BLaER1 (cell line): Measurements from ENCODE around the gene COL28A1.

Experiments
- H3K27ac ChIP-seq: shearing (Covaris generic); formaldehyde crosslinking; 2 replicates; pipeline ENCODE4 v1.8.1; 2022
- H3K27me3 ChIP-seq: shearing (Covaris generic); formaldehyde crosslinking; 2 replicates; pipeline ENCODE4 v1.8.1; 2022
- H3K36me3 ChIP-seq: shearing (Covaris generic); formaldehyde crosslinking; 2 replicates; pipeline ENCODE4 v1.8.1; 2022
- H3K4me1 ChIP-seq: shearing (Covaris generic); formaldehyde crosslinking; 2 replicates; pipeline ENCODE4 v1.8.1; 2022
- H3K4me2 ChIP-seq: shearing (Covaris generic); formaldehyde crosslinking; 2 replicates; pipeline ENCODE4 v1.8.1; 2022
- H3K4me3 ChIP-seq: shearing (Covaris generic); formaldehyde crosslinking; 2 replicates; pipeline ENCODE4 v1.8.1; 2022
- H3K9ac ChIP-seq: shearing (Covaris generic); formaldehyde crosslinking; 2 replicates; pipeline ENCODE4 v1.8.1; 2022
- H3K9me3 ChIP-seq: shearing (Covaris generic); formaldehyde crosslinking; 2 replicates; pipeline ENCODE4 v1.8.1; 2022
- H4K20me1 ChIP-seq: shearing (Covaris generic); formaldehyde crosslinking; 2 replicates; pipeline ENCODE4 v1.8.1; 2022
- Cebpa-rat ChIP-seq: shearing (Covaris generic); IDR thresholded peaks from 2 replicates; pipeline ENCODE4 v1.8.1; 2022

COL28A1 gene

DNA sequence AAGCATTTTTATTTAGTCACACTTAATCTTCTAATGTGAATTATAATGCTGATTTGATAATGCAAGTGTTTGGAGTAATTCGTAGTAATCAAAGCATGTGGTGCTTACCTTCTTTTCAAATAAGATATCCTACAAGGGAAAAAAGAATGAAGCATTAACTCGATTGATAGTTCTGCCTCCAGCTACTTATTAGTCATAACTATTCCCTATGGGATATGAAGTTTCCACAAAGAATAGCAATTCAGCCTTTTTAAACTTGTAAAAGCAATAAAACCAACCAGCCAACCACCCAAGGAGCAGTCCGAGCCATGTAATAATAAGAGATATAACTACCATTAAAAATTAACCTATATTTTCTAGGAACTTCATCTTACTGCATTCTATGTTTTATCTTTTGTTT, 11.6 kb downstream of the COL28A1 start:
- Histone ChIP-seq H4K20me1 (no peaks in the 10 kb centered on the region), H3K27ac (no peak overlapping the region), H3K4me3 (no peak overlapping the region), H3K9me3 (no peaks in the 10 kb centered on the region), H3K36me3 (no peaks in the 10 kb centered on the region), H3K9ac (no peak overlapping the region), H3K4me1 (no peaks in the 10 kb centered on the region), H3K4me2 (no peak overlapping the region), H3K27me3 (no peaks in the 10 kb centered on the region)
- no peak for TF ChIP-seq Cebpa-rat

DNA sequence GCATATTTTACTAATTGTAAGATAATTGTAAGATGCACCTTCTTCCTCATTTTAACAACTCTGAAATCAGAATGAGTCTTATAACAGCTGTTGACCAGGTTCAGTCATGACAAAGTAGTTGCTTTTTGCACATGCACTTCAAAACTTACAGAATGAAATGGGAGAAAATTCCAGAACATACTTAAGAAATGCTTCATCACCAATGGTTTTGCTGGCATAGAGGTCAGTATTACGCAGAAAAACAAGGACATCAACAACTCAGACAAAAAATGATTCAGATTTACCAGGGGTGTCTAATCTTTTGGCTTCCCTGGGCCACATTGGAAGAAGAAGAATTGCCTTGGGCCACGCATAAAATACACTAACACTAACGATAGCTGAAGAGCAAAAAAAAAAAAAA, 13.3 kb downstream of the COL28A1 start:
- TF ChIP-seq Cebpa-rat = no peak
- H3K4me1 ChIP-seq = no peaks in the 10 kb centered on the region
- H3K9me3 ChIP-seq = no peaks in the 10 kb centered on the region
- no peaks in the 10 kb centered on the region for H3K36me3 ChIP-seq
- H3K9ac ChIP-seq = no peak overlapping the region
- H3K4me3 ChIP-seq = no peak overlapping the region
- H4K20me1 ChIP-seq = no peaks in the 10 kb centered on the region
- H3K27me3 ChIP-seq = no peaks in the 10 kb centered on the region
- H3K27ac ChIP-seq = no peak overlapping the region
- no peak overlapping the region for H3K4me2 ChIP-seq

DNA sequence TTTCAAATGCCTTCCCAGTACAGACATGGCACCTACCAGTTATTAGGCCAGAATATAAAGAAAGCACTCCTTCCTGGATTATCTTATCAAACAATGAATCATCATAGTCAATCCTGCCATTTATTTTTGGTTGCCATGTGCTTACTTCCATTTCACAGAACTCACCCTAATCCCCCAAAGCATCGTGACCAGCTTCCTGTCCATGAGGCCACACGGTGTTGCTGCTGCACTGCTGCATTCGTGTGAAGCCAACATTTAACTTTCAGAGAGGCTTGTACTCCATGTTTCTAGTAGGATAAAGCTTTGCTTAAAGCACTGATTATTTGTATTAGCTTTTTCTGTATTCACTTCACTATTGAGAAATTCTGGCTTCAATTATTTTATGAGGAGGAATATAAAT, 14.4 kb downstream of the COL28A1 start:
- H3K4me2 ChIP-seq = no peak overlapping the region
- no peaks in the 10 kb centered on the region for H3K4me1 ChIP-seq
- no peak overlapping the region for H3K27ac ChIP-seq
- no peaks in the 10 kb centered on the region for H4K20me1 ChIP-seq
- no peak overlapping the region for H3K4me3 ChIP-seq
- H3K9ac ChIP-seq = no peak overlapping the region
- no peak for TF ChIP-seq Cebpa-rat
- H3K36me3 ChIP-seq = no peaks in the 10 kb centered on the region
- H3K27me3 ChIP-seq = no peaks in the 10 kb centered on the region
- H3K9me3 ChIP-seq = no peaks in the 10 kb centered on the region

DNA sequence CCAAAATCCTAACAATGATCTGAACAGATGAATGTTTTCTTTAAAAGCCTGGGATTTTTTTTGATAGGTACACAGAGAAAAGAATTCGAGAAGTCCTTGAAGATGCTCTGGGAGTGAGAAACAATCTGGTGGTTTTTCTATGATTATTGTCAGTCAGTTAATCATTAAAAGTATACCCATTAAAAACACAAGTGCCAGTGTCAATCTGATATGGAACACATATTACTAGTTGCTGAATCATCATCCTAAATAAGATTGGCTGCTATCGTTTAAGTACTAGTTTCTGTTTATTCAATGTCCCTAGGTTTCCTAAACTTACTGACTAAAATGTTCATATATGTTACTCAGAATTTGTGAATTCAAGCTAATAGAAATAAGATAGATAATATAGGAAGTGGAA, 16.1 kb downstream of the COL28A1 start:
- Histone ChIP-seq H3K9ac (no peak overlapping the region), H3K4me3 (no peak overlapping the region), H3K36me3 (no peaks in the 10 kb centered on the region), H3K27me3 (no peaks in the 10 kb centered on the region), H4K20me1 (no peaks in the 10 kb centered on the region), H3K4me1 (no peaks in the 10 kb centered on the region), H3K9me3 (no peaks in the 10 kb centered on the region), H3K4me2 (no peak overlapping the region), H3K27ac (no peak overlapping the region)
- TF ChIP-seq Cebpa-rat = no peak

DNA sequence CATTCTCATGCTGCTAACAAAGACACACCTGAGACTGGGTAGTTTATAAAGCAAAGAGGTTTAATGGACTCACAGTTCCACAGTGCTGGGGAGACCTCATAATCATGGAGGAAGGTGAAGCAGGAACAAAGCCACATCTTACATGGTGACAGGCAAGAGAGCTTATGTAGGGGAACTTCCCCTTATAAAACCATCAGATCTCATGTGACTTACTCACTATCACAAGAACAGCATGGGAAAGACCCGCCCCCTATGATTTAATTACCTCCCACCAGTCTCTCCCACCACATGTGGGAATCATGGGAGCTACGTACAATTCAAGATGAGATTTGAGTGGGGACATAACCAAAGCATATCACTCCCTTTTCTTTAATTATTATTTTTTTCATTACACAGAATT, 16.6 kb downstream of the COL28A1 start:
- Histone ChIP-seq H3K27ac (no peak overlapping the region), H3K36me3 (no peaks in the 10 kb centered on the region), H3K4me1 (no peaks in the 10 kb centered on the region), H3K27me3 (no peaks in the 10 kb centered on the region), H4K20me1 (no peaks in the 10 kb centered on the region), H3K9ac (no peak overlapping the region), H3K9me3 (no peaks in the 10 kb centered on the region), H3K4me3 (no peak overlapping the region), H3K4me2 (no peak overlapping the region)
- no peak for TF ChIP-seq Cebpa-rat

DNA sequence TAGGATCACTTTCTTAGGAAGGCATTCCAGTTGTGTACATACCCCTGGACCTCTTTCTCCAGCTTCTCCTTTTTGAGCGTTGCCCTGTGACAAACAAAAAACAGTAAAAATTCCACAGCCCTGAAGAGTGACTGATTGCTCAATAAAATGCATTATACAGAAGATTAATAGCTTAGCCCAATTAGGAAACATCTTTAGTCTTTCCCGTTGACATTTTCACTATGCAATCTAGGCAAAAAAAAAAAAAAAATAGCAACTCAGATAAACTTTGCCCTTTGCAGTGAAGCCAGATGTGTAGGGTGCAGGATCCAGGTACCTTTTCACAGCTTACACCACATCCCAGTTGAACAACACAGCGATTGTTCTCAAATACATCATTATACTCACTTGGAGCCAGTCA, 17.9 kb downstream of the COL28A1 start:
- H3K4me2 ChIP-seq = no peak overlapping the region
- no peaks in the 10 kb centered on the region for H3K9me3 ChIP-seq
- H3K36me3 ChIP-seq = no peaks in the 10 kb centered on the region
- H3K9ac ChIP-seq = no peak overlapping the region
- H3K27me3 ChIP-seq = no peaks in the 10 kb centered on the region
- TF ChIP-seq Cebpa-rat = no peak
- H4K20me1 ChIP-seq = no peaks in the 10 kb centered on the region
- H3K4me1 ChIP-seq = no peaks in the 10 kb centered on the region
- H3K27ac ChIP-seq = no peak overlapping the region
- H3K4me3 ChIP-seq = no peak overlapping the region

DNA sequence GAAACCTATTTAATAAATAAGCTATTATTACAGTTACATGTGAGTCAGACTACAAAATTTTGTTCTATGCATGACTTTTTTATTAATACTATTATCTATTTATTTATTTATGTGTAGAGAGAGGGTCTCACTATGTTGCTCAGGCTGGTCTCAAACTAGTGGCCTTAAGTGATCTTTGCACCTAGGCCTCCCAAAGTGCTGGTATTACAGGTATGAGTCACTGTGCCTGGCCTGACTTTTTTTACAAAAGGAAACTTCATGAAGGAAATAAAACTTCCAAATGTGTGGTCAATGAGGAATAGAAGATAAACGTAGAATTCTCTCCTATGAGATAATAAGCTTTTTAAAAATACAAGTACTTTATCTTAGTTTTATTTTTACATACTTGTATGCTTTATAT, 19.0 kb downstream of the COL28A1 start:
- Histone ChIP-seq H3K36me3 (no peaks in the 10 kb centered on the region), H3K27me3 (no peaks in the 10 kb centered on the region), H4K20me1 (no peaks in the 10 kb centered on the region), H3K27ac (no peak overlapping the region), H3K9me3 (no peaks in the 10 kb centered on the region), H3K4me2 (no peak overlapping the region), H3K9ac (no peak overlapping the region), H3K4me1 (no peaks in the 10 kb centered on the region), H3K4me3 (no peak overlapping the region)
- TF ChIP-seq Cebpa-rat = no peak

DNA sequence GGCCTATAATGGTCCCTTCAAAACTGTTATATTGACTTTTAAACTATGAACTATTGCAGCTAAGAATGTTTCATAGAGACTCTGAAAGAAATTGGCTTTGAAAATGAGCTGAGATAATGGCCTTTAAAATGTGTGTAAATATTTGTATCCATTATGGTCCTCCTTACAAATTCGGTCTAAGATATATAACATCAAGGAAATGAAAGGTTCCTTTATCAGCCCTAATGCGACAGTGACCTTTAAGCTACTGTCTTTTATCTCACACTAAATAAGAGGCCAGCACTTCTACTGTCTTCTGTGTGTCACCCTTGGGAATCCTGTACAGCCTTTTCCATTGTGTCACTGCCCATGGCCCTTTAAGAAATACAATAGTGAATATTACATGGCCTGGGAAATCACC, 19.5 kb downstream of the COL28A1 start:
- H3K27me3 ChIP-seq = no peaks in the 10 kb centered on the region
- no peak for TF ChIP-seq Cebpa-rat
- no peak overlapping the region for H3K9ac ChIP-seq
- no peaks in the 10 kb centered on the region for H4K20me1 ChIP-seq
- H3K4me2 ChIP-seq = no peak overlapping the region
- no peaks in the 10 kb centered on the region for H3K9me3 ChIP-seq
- no peaks in the 10 kb centered on the region for H3K36me3 ChIP-seq
- no peak overlapping the region for H3K4me3 ChIP-seq
- no peaks in the 10 kb centered on the region for H3K4me1 ChIP-seq
- no peak overlapping the region for H3K27ac ChIP-seq

DNA sequence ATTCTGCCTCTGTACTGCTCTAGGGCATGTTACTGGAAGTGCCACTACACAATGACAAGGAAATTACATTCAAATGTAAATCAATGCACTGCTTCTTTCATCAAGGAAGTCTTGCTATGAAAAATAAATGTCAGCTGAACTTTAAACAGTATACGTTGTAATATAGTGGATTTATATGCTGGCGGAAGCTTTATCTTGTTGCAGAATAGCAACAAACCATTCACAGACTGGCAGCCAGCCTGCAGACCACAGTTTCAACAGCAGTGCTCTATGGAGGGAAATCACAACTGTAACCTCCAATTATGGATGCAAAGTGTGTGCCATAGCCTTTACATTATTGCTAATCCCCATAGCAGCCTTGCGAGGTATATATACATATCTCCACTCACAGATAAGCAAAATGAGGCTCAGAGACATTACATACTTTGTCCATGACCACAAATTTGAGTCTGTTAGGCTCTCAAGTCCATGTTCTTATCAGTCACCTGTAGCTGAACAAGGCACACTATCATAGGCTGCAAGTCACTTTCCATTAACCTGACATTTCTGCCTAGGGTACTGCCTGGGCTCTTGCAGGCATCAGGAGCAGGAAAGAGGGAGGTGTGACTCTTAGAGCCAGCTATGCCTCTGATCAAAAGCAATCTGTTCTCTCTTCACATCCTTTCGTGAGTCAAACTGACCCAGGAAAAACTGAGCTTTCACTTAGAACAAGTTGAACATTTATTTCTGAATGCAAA, 22.6 kb downstream of the COL28A1 start:
- H3K4me1 ChIP-seq = no peaks in the 10 kb centered on the region
- H3K9ac ChIP-seq = no peak overlapping the region
- no peak overlapping the region for H3K27ac ChIP-seq
- no peaks in the 10 kb centered on the region for H4K20me1 ChIP-seq
- H3K4me2 ChIP-seq = no peak overlapping the region
- no peaks in the 10 kb centered on the region for H3K36me3 ChIP-seq
- no peak overlapping the region for H3K4me3 ChIP-seq
- no peak for TF ChIP-seq Cebpa-rat
- H3K9me3 ChIP-seq = peaks cover 7% of the 10 kb centered on the region; the same call in 1 of the 2 replicates
- no peaks in the 10 kb centered on the region for H3K27me3 ChIP-seq

DNA sequence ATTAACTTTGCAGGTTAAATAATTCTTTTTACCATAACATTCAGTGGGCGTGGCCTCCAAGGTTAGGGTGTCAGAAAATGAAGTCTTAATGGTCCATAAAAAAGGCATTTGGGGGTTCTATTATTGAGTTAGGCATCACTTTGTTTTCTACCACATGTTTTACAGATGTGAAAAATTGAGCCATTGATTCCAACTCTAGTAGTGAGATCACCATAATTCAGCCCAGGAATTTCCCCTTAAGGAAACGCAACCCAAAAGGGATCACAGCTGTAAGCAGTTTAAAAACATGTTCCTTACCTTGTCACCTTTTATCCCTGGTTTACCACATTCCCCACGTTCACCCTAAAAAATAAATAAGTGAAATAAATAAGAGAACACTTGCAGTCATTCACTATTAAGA, 24.9 kb downstream of the COL28A1 start:
- H3K27ac ChIP-seq = no peak overlapping the region
- no peak overlapping the region for H3K9ac ChIP-seq
- no peak overlapping the region for H3K4me2 ChIP-seq
- no peaks in the 10 kb centered on the region for H3K36me3 ChIP-seq
- H3K9me3 ChIP-seq = peaks cover 7% of the 10 kb centered on the region; the same call in 1 of the 2 replicates
- no peaks in the 10 kb centered on the region for H3K27me3 ChIP-seq
- TF ChIP-seq Cebpa-rat = no peak
- no peaks in the 10 kb centered on the region for H4K20me1 ChIP-seq
- no peak overlapping the region for H3K4me3 ChIP-seq
- H3K4me1 ChIP-seq = peaks cover 13% of the 10 kb centered on the region

DNA sequence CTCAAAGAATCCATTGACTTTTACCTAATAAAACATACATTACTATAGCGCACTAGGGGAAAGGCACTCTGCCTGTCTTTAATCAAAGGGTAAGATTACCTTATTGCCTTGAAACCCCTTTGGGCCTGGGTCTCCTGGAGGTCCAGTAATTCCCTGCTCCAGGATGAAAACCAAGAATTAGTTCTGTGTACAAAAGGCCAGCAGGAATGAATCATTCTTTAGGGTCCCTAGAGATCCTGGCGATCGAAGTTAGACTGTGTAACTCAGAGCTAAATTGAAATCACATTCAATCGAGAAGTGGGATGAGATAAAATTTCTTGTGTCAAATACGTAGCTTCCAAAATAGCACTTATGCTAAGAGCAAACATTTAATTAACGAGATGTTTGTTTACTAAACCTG, 29.8 kb downstream of the COL28A1 start:
- TF ChIP-seq Cebpa-rat = no peak
- H3K27ac ChIP-seq = no peak overlapping the region
- H3K36me3 ChIP-seq = no peaks in the 10 kb centered on the region
- H3K4me3 ChIP-seq = no peak overlapping the region
- H3K9me3 ChIP-seq = peaks cover 12% of the 10 kb centered on the region; the same call in 1 of the 2 replicates
- no peak overlapping the region for H3K9ac ChIP-seq
- H3K27me3 ChIP-seq = no peaks in the 10 kb centered on the region
- H3K4me2 ChIP-seq = no peak overlapping the region
- H3K4me1 ChIP-seq = peaks cover 13% of the 10 kb centered on the region
- H4K20me1 ChIP-seq = no peaks in the 10 kb centered on the region
